ENCODE data around the gene LITAFD. TPM values are rescaled to one million over a fixed set of nuclear protein-coding genes. Genes with fewer than 3 reads are reported as not detected.

LITAFD gene
- total RNA-seq, 1 experiment from 2014 or later = not detected

- H3K9me2 ChIP-seq (replicated peaks; ENCODE audit: low read length) = no peaks in the 10 kb centered on the region
- no peak overlapping the region for H3K9ac ChIP-seq (ENCODE audit: low read length)
- ChIA-PET CTCF (no interaction called here), POLR2A (ENCODE audit: unreplicated experiment) (no interaction called here)
- no peak overlapping the region for H3K4me3 ChIP-seq (ENCODE audit: low read length)
- ATAC-seq = no peak
- H2AFZ ChIP-seq (ENCODE audit: low read length) = no peak overlapping the region
- H3K4me1 ChIP-seq (ENCODE audit: insufficient read depth, low read length) = no peaks in the 10 kb centered on the region
- no peaks in the 10 kb centered on the region for H3F3A ChIP-seq (ENCODE audit: low read length, unreplicated experiment)
- peaks cover 23% of the 10 kb centered on the region; the same call in 1 of the 2 replicates for H3K36me3 ChIP-seq (ENCODE audit: low read depth, low read length)
- no peak for TF ChIP-seq CTCF (conservative IDR thresholded peaks at IDR 0.05; ENCODE audit: low read depth, low read length)
- TF ChIP-seq EZH2phosphoT487 (IDR thresholded peaks at IDR 0.05; ENCODE audit: borderline replicate concordance, low read length) = no peak
- TF ChIP-seq EZH2 (IDR thresholded peaks at IDR 0.05; ENCODE audit: low read length, unreplicated experiment) = no peak
- H3K4me2 ChIP-seq (ENCODE audit: low read length) = no peak overlapping the region
- no peaks in the 10 kb centered on the region for H3K9me3 ChIP-seq (ENCODE audit: low read length)
- DNase-seq = no peak
- no peaks in the 10 kb centered on the region for H3K27me3 ChIP-seq (ENCODE audit: low read length)
- H3K79me2 ChIP-seq (ENCODE audit: low read length) = no peaks in the 10 kb centered on the region
- no peak overlapping the region for H3K27ac ChIP-seq (ENCODE audit: low read length)
- H4K20me1 ChIP-seq (ENCODE audit: low read length) = no peaks in the 10 kb centered on the region
- intact Hi-C loops (cut with micrococcal nuclease) = no loop called here
- BruUV-seq (replicated peaks) = no TSS peak
Observed at GRCh38 chr16:8894736-8895334, 12.7 kb downstream of the LITAFD start.

- Histone ChIP-seq H3K4me3 (ENCODE audit: low read length) (no peak overlapping the region), H3K27ac (ENCODE audit: low read length) (no peak overlapping the region), H3F3A (ENCODE audit: low read length, unreplicated experiment) (no peaks in the 10 kb centered on the region), H3K9me3 (ENCODE audit: low read length) (no peaks in the 10 kb centered on the region), H3K36me3 (ENCODE audit: low read depth, low read length) (peaks cover 48% of the 10 kb centered on the region), H3K4me1 (ENCODE audit: insufficient read depth, low read length) (no peaks in the 10 kb centered on the region), H3K9me2 (replicated peaks; ENCODE audit: low read length) (no peaks in the 10 kb centered on the region), H3K9ac (ENCODE audit: low read length) (no peak overlapping the region), H3K4me2 (ENCODE audit: low read length) (no peak overlapping the region), H3K27me3 (ENCODE audit: low read length) (no peaks in the 10 kb centered on the region), H2AFZ (ENCODE audit: low read length) (no peak overlapping the region), H3K79me2 (ENCODE audit: low read length) (no peaks in the 10 kb centered on the region), H4K20me1 (ENCODE audit: low read length) (no peaks in the 10 kb centered on the region)
- DNase-seq (no peak), ATAC-seq (no peak)
- BruUV-seq (replicated peaks) = no TSS peak
- no peak for TF ChIP-seq EZH2 (IDR thresholded peaks at IDR 0.05; ENCODE audit: low read length, unreplicated experiment)
- no peak for TF ChIP-seq CTCF (conservative IDR thresholded peaks at IDR 0.05; ENCODE audit: low read depth, low read length)
- TF ChIP-seq EZH2phosphoT487 (IDR thresholded peaks at IDR 0.05; ENCODE audit: borderline replicate concordance, low read length) = no peak
- ChIA-PET POLR2A (ENCODE audit: unreplicated experiment) (no interaction called here), CTCF (no interaction called here)
- intact Hi-C loops (cut with micrococcal nuclease) = no loop called here
Observed at GRCh38 chr16:8898660-8899318, 16.6 kb downstream of the LITAFD start.

GRCh38 chr16:8899709-8900317 is 17.7 kb downstream of the LITAFD start:
- no peaks in the 10 kb centered on the region for H3K4me1 ChIP-seq (ENCODE audit: insufficient read depth, low read length)
- H3K36me3 ChIP-seq (ENCODE audit: low read depth, low read length) = peaks cover 44% of the 10 kb centered on the region
- POLR2A ChIA-PET (ENCODE audit: unreplicated experiment) = interaction anchor here (0.6 kb wide), 1 partner anchor 191 kb away, joined by 4 read pairs; the partner anchor contains the start of gene HAPSTR1
- H2AFZ ChIP-seq (ENCODE audit: low read length) = no peak overlapping the region
- no peak overlapping the region for H3K4me3 ChIP-seq (ENCODE audit: low read length)
- H3K27ac ChIP-seq (ENCODE audit: low read length) = no peak overlapping the region
- no TSS peak for BruUV-seq (replicated peaks)
- H3K9me3 ChIP-seq (ENCODE audit: low read length) = no peaks in the 10 kb centered on the region
- DNase-seq = no peak
- ATAC-seq = no peak
- H3K9ac ChIP-seq (ENCODE audit: low read length) = no peak overlapping the region
- H3F3A ChIP-seq (ENCODE audit: low read length, unreplicated experiment) = no peaks in the 10 kb centered on the region
- CTCF ChIA-PET = no interaction called here
- TF ChIP-seq CTCF (conservative IDR thresholded peaks at IDR 0.05; ENCODE audit: low read depth, low read length) = no peak
- H3K79me2 ChIP-seq (ENCODE audit: low read length) = no peaks in the 10 kb centered on the region
- no peaks in the 10 kb centered on the region for H4K20me1 ChIP-seq (ENCODE audit: low read length)
- no peak overlapping the region for H3K4me2 ChIP-seq (ENCODE audit: low read length)
- H3K27me3 ChIP-seq (ENCODE audit: low read length) = no peaks in the 10 kb centered on the region
- H3K9me2 ChIP-seq (replicated peaks; ENCODE audit: low read length) = no peaks in the 10 kb centered on the region
- intact Hi-C loops (cut with micrococcal nuclease) = no loop called here

Data from PC-3 (cell line).